Endothelial cell of umbilical vein (primary cell): ENCODE data around the gene TUNAR. TPM values are rescaled to one million over a fixed set of nuclear protein-coding genes. Genes with fewer than 3 reads are reported as not detected.

ENCODE experiments used
- BruUV-seq: library from RNA; stranded (reverse); fragments of 400-500 nt; replicated peaks from 2 replicates; lab custom pipeline; 2021; lab: Mats Ljungman, UMichigan
- CTCF ChIA-PET: fragments of 300-600, 350-600 bp; sonication (Branson Sonifier 250); formaldehyde crosslinking; loops from one replicate; lab custom pipeline; 2021; ENCODE audit warnings: antibody characterized with exemption, inconsistent platforms; lab: Charles Lee
- POLR2A ChIA-PET: fragments of 300-600, 350-600 bp; sonication (Branson Sonifier 250); formaldehyde crosslinking; loops from one replicate; lab custom pipeline; 2021; ENCODE audit warnings: antibody characterized with exemption, inconsistent platforms; lab: Charles Lee
- DNase-seq: peaks from one replicate; pipeline ENCODE4 v3.0.0-alpha.2; 2011; ENCODE audit warnings: low read depth, low spot score
- FAIRE-seq: peaks from 2 replicates; lab custom pipeline; 2011; peaks lifted over from hg19 to GRCh38; lab: Jason Lieb, UNC
- H2AFZ ChIP-seq: 2 replicates; pipeline ENCODE4 v1.6.0; 2012; ENCODE audit warnings: low read depth, low read length, control low read depth, inconsistent platforms
- H3K27ac ChIP-seq: 2 replicates; pipeline ENCODE4 v1.5.1; 2011; ENCODE audit warnings: low read depth, mild to moderate bottlenecking, control low read depth, low read length, moderate library complexity; ENCODE audit not compliant: insufficient read depth
- H3K27me3 ChIP-seq, 2 experiments: 2 replicates each; pipeline versions ENCODE4 v1.6.0 to v1.6.1; 2011; ENCODE audit warnings: low read length in 2 of 2, mixed read lengths in 1 of 2; ENCODE audit not compliant: control insufficient read depth in 2 of 2, insufficient read depth in 2 of 2
- H3K36me3 ChIP-seq, 2 experiments: 2 replicates in 1 of 2; 3 replicates in 1 of 2; pipeline ENCODE4 v1.5.1; 2011; ENCODE audit warnings: low read length in 2 of 2, mild to moderate bottlenecking in 1 of 2, moderate library complexity in 1 of 2; ENCODE audit not compliant: control insufficient read depth in 2 of 2, insufficient read depth in 2 of 2; ENCODE audit errors: extremely low read depth in 1 of 2
- H3K4me1 ChIP-seq: 3 replicates; pipeline ENCODE4 v1.5.1; 2011; ENCODE audit warnings: mild to moderate bottlenecking, low read length; ENCODE audit not compliant: control insufficient read depth, insufficient read depth; ENCODE audit errors: extremely low read depth
- H3K4me2 ChIP-seq: 2 replicates; pipeline ENCODE4 v1.6.1; 2011; ENCODE audit warnings: low read length, control low read depth, mixed read lengths; ENCODE audit not compliant: insufficient read depth
- H3K4me3 ChIP-seq, 3 experiments: fragments of 200-600 bp in 1 of 3; sonication (generic), shearing (Covaris generic) in 1 of 3; replicated peaks in 1 of 3; 2 replicates each; pipeline ENCODE4 v1.5.1; 2011 to 2016; ENCODE audit warnings: control low read depth in 3 of 3, low read length in 3 of 3, mild to moderate bottlenecking in 2 of 3, inconsistent platforms in 1 of 3, low read depth in 1 of 3, moderate library complexity in 1 of 3; ENCODE audit not compliant: insufficient read depth in 1 of 3
- H3K79me2 ChIP-seq: 2 replicates; pipeline ENCODE4 v1.6.0; 2012; ENCODE audit warnings: low read length, inconsistent platforms; ENCODE audit not compliant: control insufficient read depth, insufficient read depth
- H3K9ac ChIP-seq: replicated peaks from 2 replicates; pipeline ENCODE3; 2011; ENCODE audit warnings: low read length, control low read depth; ENCODE audit not compliant: insufficient read depth; ENCODE audit errors: extremely low read depth
- H3K9me1 ChIP-seq: replicated peaks from 3 replicates; pipeline ENCODE4 v1.6.0; 2011; ENCODE audit warnings: mild to moderate bottlenecking, low read length; ENCODE audit not compliant: control insufficient read depth, insufficient read depth; ENCODE audit errors: extremely low read depth
- H3K9me3 ChIP-seq: replicated peaks from 2 replicates; pipeline ENCODE4 v1.5.1; 2012; ENCODE audit warnings: low read length, inconsistent platforms; ENCODE audit not compliant: control insufficient read depth, insufficient read depth
- H4K20me1 ChIP-seq: replicated peaks from 2 replicates; pipeline ENCODE3; 2011; ENCODE audit warnings: mild to moderate bottlenecking, low read length; ENCODE audit not compliant: control insufficient read depth, insufficient read depth; ENCODE audit errors: extremely low read depth
- CTCF ChIP-seq, 2 donors: IDR thresholded peaks; 1 replicate in 1 of 2; 2 replicates in 1 of 2; pipeline ENCODE4 v1.5.1; 2011; ENCODE audit warnings: low read length in 2 of 2, mild to moderate bottlenecking in 2 of 2, moderate library complexity in 2 of 2, control low read depth in 1 of 2, inconsistent platforms in 1 of 2, low read depth in 1 of 2; ENCODE audit not compliant: insufficient read depth in 1 of 2; ENCODE audit errors: extremely low read depth in 1 of 2
- EZH2 ChIP-seq: IDR thresholded peaks from 2 replicates; pipeline ENCODE4 v1.6.1; 2012; ENCODE audit warnings: borderline replicate concordance, low read depth, mild to moderate bottlenecking, moderate library complexity, low read length, inconsistent platforms; ENCODE audit not compliant: severe bottlenecking
- FOS ChIP-seq: IDR thresholded peaks from 2 replicates; pipeline ENCODE4 v1.6.1; 2011; ENCODE audit warnings: mild to moderate bottlenecking, low read length, moderate library complexity, borderline replicate concordance; ENCODE audit not compliant: insufficient read depth
- GATA2 ChIP-seq: IDR thresholded peaks from 2 replicates; pipeline ENCODE4 v1.7.0; 2011; ENCODE audit warnings: low read depth, mild to moderate bottlenecking, moderate library complexity, mixed read lengths, low read length; ENCODE audit not compliant: insufficient read length, insufficient read depth
- JUN ChIP-seq: IDR thresholded peaks from 2 replicates; pipeline ENCODE4 v1.6.1; 2011; ENCODE audit warnings: borderline replicate concordance, low read depth; ENCODE audit not compliant: insufficient read length, insufficient read depth
- MYC ChIP-seq: IDR thresholded peaks from one replicate; pipeline ENCODE4 v1.6.1; 2011; ENCODE audit warnings: mild to moderate bottlenecking, low read depth, low read length
- POLR2A ChIP-seq: IDR thresholded peaks from 2 replicates; pipeline ENCODE4 v1.6.1; 2012; ENCODE audit warnings: low read depth, mild to moderate bottlenecking, control low read depth, low read length
- POLR2AphosphoS5 ChIP-seq: IDR thresholded peaks from 2 replicates; pipeline ENCODE4 v1.6.1; 2012; ENCODE audit warnings: low read depth, mild to moderate bottlenecking, control low read depth, low read length, moderate library complexity; ENCODE audit not compliant: insufficient read depth
- dilution Hi-C: fragments of 300-500 bp; cut with MboI; formaldehyde crosslinking; loops from one replicate; pipeline ENCODE4 v1.15.0; 2019; ENCODE audit warnings: low sequenced_read_pairs; ENCODE audit not compliant: extremely low pct_ligation_motif_present
- intact Hi-C: fragments of 100-400 bp; cut with micrococcal nuclease; formaldehyde crosslinking; loops from one replicate; pipeline ENCODE4 v1.10.0; 2022
- polyA plus RNA-seq, 4 experiments: library from polyadenylated mRNA; depleted of rRNA in 3 of 4; stranded (reverse) in 3 of 4; unstranded in 1 of 4; fragments of >200 nt; gene quantifications; 2 replicates each; pipeline versions ENCODE4 v1.2.1 to v1.2.3, GENCODE V29; 2011 to 2012; ENCODE audit warnings: missing spikeins in 1 of 4
- total RNA-seq: library from RNA; stranded (reverse); gene quantifications from 2 replicates; pipeline ENCODE4 v1.2.3, GENCODE V29; 2021
- TF ChIP-seq, protein P1 (sequence below): IDR thresholded peaks from 2 replicates; pipeline ENCODE4 v1.6.1; 2011; ENCODE audit not compliant: insufficient read depth, insufficient read length

Gene TUNAR
- total and polyA plus RNA-seq, 2 donors (not counting 3 experiments of a cell fraction or from before 2014, with no cell fraction given): not detected

GRCh38 chr14:95897280-95897679 is 20.6 kb downstream of the TUNAR start:
- intact Hi-C loops: no loop called here
- dilution Hi-C loops: no loop called here
- H4K20me1 ChIP-seq: no peaks in the 10 kb centered on the region
- BruUV-seq: no TSS peak
- H3K4me2 ChIP-seq: no peak overlapping the region
- ChIA-PET CTCF (no interaction called here), POLR2A (no interaction called here)
- TF ChIP-seq CTCF (IDR thresholded peaks at IDR 0.05; ENCODE audit: extremely low read depth in 1 of 2, insufficient read depth in 1 of 2, low read depth in 1 of 2, low read length in 2 of 2) (no peak), JUN (no peak)
- no peaks in the 10 kb centered on the region for H3K27me3 ChIP-seq
- no peaks in the 10 kb centered on the region for H3K4me1 ChIP-seq
- no peaks in the 10 kb centered on the region for H3K9me1 ChIP-seq
- H3K4me3 ChIP-seq: no peak overlapping the region
- no peaks in the 10 kb centered on the region for H3K79me2 ChIP-seq
- no peaks in the 10 kb centered on the region for H3K9me3 ChIP-seq
- no peak for DNase-seq
- no peak overlapping the region for H3K27ac ChIP-seq
- no peak for FAIRE-seq
- no peak overlapping the region for H2AFZ ChIP-seq
- no peaks in the 10 kb centered on the region for H3K36me3 ChIP-seq
- H3K9ac ChIP-seq: no peak overlapping the region

DNA sequence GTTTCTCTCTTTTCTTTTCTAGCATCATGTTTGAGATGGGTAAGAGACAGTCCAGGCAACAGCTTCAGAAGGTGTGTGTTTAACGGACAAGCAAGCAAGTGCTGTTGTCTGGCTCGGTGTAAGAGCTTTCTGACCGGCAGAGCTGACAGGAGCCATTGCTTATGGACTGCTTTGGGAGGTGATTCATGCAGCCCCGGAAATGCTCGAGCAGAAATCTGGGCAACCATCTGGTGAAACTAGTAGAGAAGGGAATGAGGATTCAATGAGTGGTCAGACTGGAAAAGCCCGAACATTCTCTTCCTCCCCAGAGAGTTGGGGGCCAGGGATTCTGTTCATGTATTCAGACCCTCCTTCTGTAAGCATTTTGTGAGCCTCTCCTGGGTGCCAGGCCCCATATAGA is 24.4 kb downstream of the TUNAR start:
- DNase-seq: no peak
- H3K9ac ChIP-seq: no peak overlapping the region
- no peak for FAIRE-seq
- BruUV-seq: no TSS peak
- POLR2A ChIA-PET: no interaction called here
- TF ChIP-seq, protein P1, sequence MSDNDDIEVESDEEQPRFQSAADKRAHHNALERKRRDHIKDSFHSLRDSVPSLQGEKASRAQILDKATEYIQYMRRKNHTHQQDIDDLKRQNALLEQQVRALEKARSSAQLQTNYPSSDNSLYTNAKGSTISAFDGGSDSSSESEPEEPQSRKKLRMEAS: no peak
- TF ChIP-seq GATA2 (no peak), EZH2 (no peak), JUN (no peak), POLR2AphosphoS5 (no peak), CTCF (IDR thresholded peaks at IDR 0.05; ENCODE audit: extremely low read depth in 1 of 2, insufficient read depth in 1 of 2, low read depth in 1 of 2, low read length in 2 of 2) (no peak), MYC (no peak), POLR2A (no peak), FOS (no peak)
- no peaks in the 10 kb centered on the region for H4K20me1 ChIP-seq
- no peaks in the 10 kb centered on the region for H3K9me1 ChIP-seq
- H2AFZ ChIP-seq: no peak overlapping the region
- H3K9me3 ChIP-seq: no peaks in the 10 kb centered on the region
- intact Hi-C loops: no loop called here
- H3K27ac ChIP-seq: no peak overlapping the region
- dilution Hi-C loops: no loop called here
- H3K36me3 ChIP-seq: no peaks in the 10 kb centered on the region
- CTCF ChIA-PET: no interaction called here
- H3K79me2 ChIP-seq: no peaks in the 10 kb centered on the region
- no peak overlapping the region for H3K4me3 ChIP-seq
- no peaks in the 10 kb centered on the region for H3K4me1 ChIP-seq
- no peaks in the 10 kb centered on the region for H3K27me3 ChIP-seq
- no peak overlapping the region for H3K4me2 ChIP-seq
